Spleen (tissue), 11 donors: ENCODE data around the gene STAU1. TPM values are rescaled to one million over a fixed set of nuclear protein-coding genes. Genes with fewer than 3 reads are reported as not detected.

Experiments used
- DNase-seq: peaks from one replicate; pipeline ENCODE4 v3.0.0-alpha.2; 2020
- H3K27ac ChIP-seq, 8 donors: fragments of 200-600 bp; sonication (generic) in 7 of 8; 1 replicate in 4 of 8; 2 replicates in 4 of 8; pipeline versions ENCODE4 v1.5.0 to v1.8.0; 2016 to 2021; ENCODE audit warnings: inconsistent platforms in 4 of 8, mild to moderate bottlenecking in 4 of 8, moderate library complexity in 1 of 8
- H3K27me3 ChIP-seq, 7 donors: fragments of 200-600 bp; sonication (generic) in 6 of 7; replicated peaks in 1 of 7; 1 replicate in 4 of 7; 2 replicates in 3 of 7; pipeline versions ENCODE4 v1.5.0 to v1.8.0; 2016 to 2021; ENCODE audit warnings: inconsistent platforms in 3 of 7, mild to moderate bottlenecking in 1 of 7
- H3K36me3 ChIP-seq, 6 donors: fragments of 200-600 bp; sonication (generic) in 5 of 6; 1 replicate in 4 of 6; 2 replicates in 2 of 6; pipeline versions ENCODE4 v1.5.0 to v1.8.0; 2016 to 2021; ENCODE audit warnings: inconsistent platforms in 2 of 6
- H3K4me1 ChIP-seq, 6 donors: fragments of 200-600 bp; sonication (generic) in 5 of 6; 1 replicate in 3 of 6; 2 replicates in 3 of 6; pipeline versions ENCODE4 v1.5.0 to v1.8.0; 2016 to 2021; ENCODE audit warnings: inconsistent platforms in 3 of 6
- H3K4me3 ChIP-seq, 8 donors: fragments of 200-600 bp; sonication (generic) in 7 of 8; 1 replicate in 4 of 8; 2 replicates in 4 of 8; pipeline versions ENCODE4 v1.5.0 to v1.8.0; 2016 to 2021; ENCODE audit warnings: inconsistent platforms in 4 of 8, mild to moderate bottlenecking in 4 of 8, moderate library complexity in 2 of 8
- H3K9me3 ChIP-seq, 8 donors: fragments of 200-600 bp; sonication (generic) in 7 of 8; 1 replicate in 4 of 8; 2 replicates in 4 of 8; pipeline versions ENCODE4 v1.5.0 to v1.8.0; 2016 to 2021; ENCODE audit warnings: inconsistent platforms in 4 of 8
- CTCF ChIP-seq, 11 experiments: fragments of 200-600 bp in 7 of 11; fragments of 450-650 bp in 4 of 11; sonication (generic) in 4 of 11; IDR thresholded peaks in 8 of 11; conservative IDR thresholded peaks in 3 of 11; 1 replicate in 7 of 11; 2 replicates in 4 of 11; pipeline versions ENCODE4 v1.4.0 to v1.8.0; 2016 to 2021; ENCODE audit warnings: antibody characterized with exemption in 11 of 11, inconsistent platforms in 4 of 11, mild to moderate bottlenecking in 1 of 11
- POLR2A ChIP-seq, 3 donors: fragments of 450-650 bp; IDR thresholded peaks; one replicate each; pipeline ENCODE4 v1.5.1; 2017; ENCODE audit warnings: antibody characterized with exemption in 3 of 3, mild to moderate bottlenecking in 1 of 3
- POLR2AphosphoS5 ChIP-seq, 3 donors: sonication (generic); formaldehyde crosslinking; IDR thresholded peaks; one replicate each; pipeline ENCODE4 v1.5.1; 2017; ENCODE audit warnings: antibody characterized with exemption in 3 of 3
- WGBS, 5 donors: extraction: QIAGEN DNeasy Blood & Tissue Kit in 3 of 5; methylation state at CpG; one replicate each; pipeline versions ENCODE4 v1.1.5 to v1.1.7; 2013 to 2018; 5-methylcytosine and 5-hydroxymethylcytosine counted together
- intact Hi-C: fragments of 100-400 bp; cut with DNase I; formaldehyde crosslinking; loops from one replicate; pipeline ENCODE4 v1.15.0; 2023; ENCODE audit warnings: low total_unique reads
- polyA plus RNA-seq, 3 donors: library from polyadenylated mRNA; stranded (reverse); fragments of 200-250 nt; gene quantifications; one replicate each; pipeline ENCODE4 v1.2.1, GENCODE V29; 2013
- total RNA-seq, 7 donors: library from RNA; depleted of rRNA in 3 of 7; stranded (reverse); fragments of >200 nt in 3 of 7; fragmentation: NEBNext Ultra II Directional in 4 of 7; extraction: Animal tissue kit (Norgen Biotek cat#: 25700) in 4 of 7; gene quantifications; one replicate each; pipeline versions ENCODE4 v1.1.0 to v1.2.1, GENCODE V29; 2016 to 2021
- donor health status: healthy with polysubstance abuse.
- donor health status: DM: no; HTN: no; CAD: no; lungs with moderate emphysema.
- donor health status: DM: no; HTN: no; CAD: no.
- donor health status: Bipolar disorder and iron deficiency.
- donor health status: healthy.
- donor health status: DM: no; HTN: no; CAD: no.
- donor health status: DM: yes; HTN: yes; CAD: no.

STAU1 gene
- total and polyA plus RNA-seq, 10 donors: 18.5 to 76.9 (median 59.5) TPM

DNA sequence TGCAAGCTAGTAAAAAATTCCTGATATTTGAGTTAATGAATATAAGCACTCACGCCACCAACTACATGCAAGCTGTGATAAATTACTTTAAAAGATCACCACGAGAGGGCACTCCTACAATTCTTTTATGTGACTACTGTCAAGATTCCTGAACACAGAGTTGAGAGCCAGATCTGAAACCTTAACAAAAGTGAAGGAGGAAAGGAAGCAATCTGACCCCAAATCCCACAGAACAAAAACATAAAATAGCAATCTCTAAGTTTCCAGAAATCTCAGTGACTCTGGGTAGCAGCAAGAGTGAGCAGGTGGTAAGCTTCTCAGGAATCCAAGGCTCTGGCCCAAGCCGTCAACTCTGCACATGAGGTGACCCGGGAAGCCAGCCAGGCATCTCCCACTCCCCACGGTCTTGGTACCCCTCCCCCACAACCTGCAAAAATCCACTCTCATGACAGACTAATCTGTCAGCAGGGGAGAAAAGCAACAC is 55.1 kb downstream of the STAU1 start:
- TF ChIP-seq CTCF (IDR thresholded peaks at IDR 0.05 in 8 of 11, conservative IDR thresholded peaks at IDR 0.05 in 3 of 11) (peak in 9 of 11 experiments; percentile 23 to 63 (median 55)), POLR2A (IDR thresholded peaks at IDR 0.05) (no peak), POLR2AphosphoS5 (IDR thresholded peaks at IDR 0.05) (no peak)
- WGBS, 5 donors: 28 to 52% (median 49%) methylated on average over 5 of the region's 5 CpGs
- peaks cover 0 to 84% (median 37%) of the 10 kb centered on the region in 6 donors for H3K36me3 ChIP-seq
- no peaks in the 10 kb centered on the region for H3K27me3 ChIP-seq
- H3K9me3 ChIP-seq: no peaks in the 10 kb centered on the region
- intact Hi-C loops: no loop called here
- H3K27ac ChIP-seq: peak overlapping the region in 3 of 8 donors; percentile 20 to 31 (median 21)
- no peak for DNase-seq
- no peak overlapping the region for H3K4me3 ChIP-seq
- H3K4me1 ChIP-seq: peaks cover 3 to 13% (median 7%) of the 10 kb centered on the region in 6 donors

DNA sequence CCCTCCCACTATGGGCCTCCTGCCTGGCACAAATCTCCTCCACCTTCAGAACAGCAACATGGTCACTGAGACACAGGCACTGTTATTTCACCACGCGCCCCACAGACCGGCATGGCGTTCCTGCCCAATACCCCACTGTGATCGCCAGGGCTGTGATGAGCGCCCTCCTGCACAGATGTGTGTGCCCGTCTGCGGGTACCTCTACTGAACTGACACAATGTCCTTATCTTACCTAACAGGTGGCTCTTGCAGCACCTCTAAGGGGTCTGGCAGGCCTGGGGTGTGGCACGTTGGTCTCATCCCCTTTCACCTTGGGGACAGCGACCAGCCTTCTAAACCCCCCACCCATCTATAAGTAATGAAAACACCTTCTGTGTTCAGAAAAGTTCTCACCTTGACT is 64.2 kb downstream of the STAU1 start:
- Histone ChIP-seq H3K4me1 (no peaks in the 10 kb centered on the region), H3K9me3 (no peaks in the 10 kb centered on the region), H3K27me3 (no peaks in the 10 kb centered on the region), H3K27ac (no peak overlapping the region), H3K36me3 (peaks cover 2 to 91% (median 63%) of the 10 kb centered on the region in 6 donors), H3K4me3 (no peak overlapping the region)
- TF ChIP-seq POLR2AphosphoS5 (IDR thresholded peaks at IDR 0.05) (peak in 2 of 3 donors; percentile 22 to 38), POLR2A (IDR thresholded peaks at IDR 0.05) (no peak)
- WGBS, 5 donors: 91 to 99% (median 97%) methylated on average over 5 to 10 of the region's 10 CpGs
- intact Hi-C loops: no loop called here
- DNase-seq: no peak

DNA sequence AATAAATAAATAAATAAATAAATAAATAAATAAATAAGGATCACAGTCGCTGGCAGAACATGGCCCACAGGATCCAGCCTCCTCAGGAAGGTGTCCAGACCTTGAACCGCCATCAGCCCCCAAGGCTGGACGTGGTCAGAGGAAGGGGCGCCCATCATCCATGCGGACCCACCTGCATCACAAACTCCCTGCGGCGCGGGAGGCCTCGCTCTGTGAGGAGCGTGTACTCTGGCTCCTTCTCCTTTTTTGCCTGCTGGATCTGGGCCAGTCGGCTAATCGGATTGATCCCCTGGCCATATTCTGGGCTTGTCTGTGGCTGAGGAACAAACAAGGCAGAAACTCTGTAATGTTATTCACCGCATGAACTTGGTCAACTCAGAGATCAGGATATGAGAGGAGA is 65.2 kb downstream of the STAU1 start:
- no peaks in the 10 kb centered on the region for H3K4me1 ChIP-seq
- TF ChIP-seq CTCF (IDR thresholded peaks at IDR 0.05 in 8 of 11, conservative IDR thresholded peaks at IDR 0.05 in 3 of 11) (no peak), POLR2AphosphoS5 (IDR thresholded peaks at IDR 0.05) (peak in 2 of 3 donors; percentile 15 to 44)
- no peaks in the 10 kb centered on the region for H3K27me3 ChIP-seq
- WGBS, 5 donors: 88 to 97% (median 91%) methylated on average over 13 of the region's 13 CpGs
- no peaks in the 10 kb centered on the region for H3K9me3 ChIP-seq
- no peak overlapping the region for H3K4me3 ChIP-seq
- DNase-seq: no peak
- H3K27ac ChIP-seq: no peak overlapping the region
- intact Hi-C loops: no loop called here
- peaks cover 2 to 96% (median 70%) of the 10 kb centered on the region in 6 donors for H3K36me3 ChIP-seq

GRCh38 chr20:49119988-49120387 is 68.1 kb downstream of the STAU1 start:
- WGBS, 5 donors: 96 to 98% (median 96%) methylated on average over 7 of the region's 7 CpGs
- no peak for DNase-seq
- no peaks in the 10 kb centered on the region for H3K9me3 ChIP-seq
- H3K27me3 ChIP-seq: no peaks in the 10 kb centered on the region
- H3K4me1 ChIP-seq: no peaks in the 10 kb centered on the region
- intact Hi-C loops: no loop called here
- H3K36me3 ChIP-seq: peaks cover 2 to 100% (median 85%) of the 10 kb centered on the region in 6 donors
- no peak overlapping the region for H3K27ac ChIP-seq
- no peak for TF ChIP-seq POLR2A (IDR thresholded peaks at IDR 0.05)
- TF ChIP-seq POLR2AphosphoS5 (IDR thresholded peaks at IDR 0.05): no peak
- no peak for TF ChIP-seq CTCF (IDR thresholded peaks at IDR 0.05 in 8 of 11, conservative IDR thresholded peaks at IDR 0.05 in 3 of 11)
- H3K4me3 ChIP-seq: no peak overlapping the region
